Esophagus muscularis mucosa (tissue), 4 donors: ENCODE results near the gene BCL11B. TPM values are rescaled to one million over a fixed set of nuclear protein-coding genes. Genes with fewer than 3 reads are reported as not detected.

Source experiments
- DNase-seq: peaks from one replicate; pipeline ENCODE4 v3.0.0-alpha.2; 2017; ENCODE audit errors: extremely low spot score
- H3K27ac ChIP-seq, 4 donors: fragments of 200-600 bp; sonication (generic); replicated peaks in 1 of 4; 1 replicate in 3 of 4; 2 replicates in 1 of 4; pipeline ENCODE4 v1.5.1; 2016 to 2019; ENCODE audit warnings: mild to moderate bottlenecking in 1 of 4
- H3K27me3 ChIP-seq, 4 donors: fragments of 200-600 bp; sonication (generic); one replicate each; pipeline versions ENCODE4 v1.5.1 to v1.6.0; 2016 to 2019
- H3K36me3 ChIP-seq, 4 donors: fragments of 200-600 bp; sonication (generic); one replicate each; pipeline ENCODE4 v1.5.1; 2016 to 2019
- H3K4me1 ChIP-seq, 4 donors: fragments of 200-600 bp; sonication (generic); one replicate each; pipeline ENCODE4 v1.5.1; 2016 to 2019
- H3K4me3 ChIP-seq, 4 donors: fragments of 200-600 bp; sonication (generic); 1 replicate in 2 of 4; 2 replicates in 2 of 4; pipeline ENCODE4 v1.5.1; 2016 to 2019; ENCODE audit warnings: mild to moderate bottlenecking in 4 of 4, moderate library complexity in 1 of 4
- H3K9me3 ChIP-seq, 4 donors: fragments of 200-600 bp; sonication (generic); 1 replicate in 3 of 4; 2 replicates in 1 of 4; pipeline ENCODE4 v1.5.1; 2016 to 2019
- CTCF ChIP-seq, 3 experiments: fragments of 200-600 bp in 2 of 3; fragments of 450-650 bp in 1 of 3; sonication (generic) in 2 of 3; IDR thresholded peaks; one replicate each; pipeline ENCODE4 v1.5.1; 2017 to 2019; ENCODE audit warnings: antibody characterized with exemption in 3 of 3, mild to moderate bottlenecking in 2 of 3, moderate library complexity in 1 of 3
- EP300 ChIP-seq: sonication (generic); formaldehyde crosslinking; IDR thresholded peaks from one replicate; pipeline ENCODE4 v1.6.1; 2017; ENCODE audit warnings: antibody characterized with exemption
- POLR2A ChIP-seq: fragments of 450-650 bp; IDR thresholded peaks from one replicate; pipeline ENCODE4 v1.6.1; 2017; ENCODE audit warnings: antibody characterized with exemption, moderate library complexity, mild to moderate bottlenecking, low read depth
- POLR2AphosphoS5 ChIP-seq, 2 donors: sonication (generic); formaldehyde crosslinking; IDR thresholded peaks; one replicate each; pipeline ENCODE4 v1.6.1; 2017; ENCODE audit warnings: antibody characterized with exemption in 2 of 2
- WGBS: methylation state at CpG from one replicate; pipeline ENCODE4 v1.1.5; 2018; 5-methylcytosine and 5-hydroxymethylcytosine counted together
- intact Hi-C: fragments of 100-400 bp; cut with DNase I; formaldehyde crosslinking; loops from one replicate; pipeline ENCODE4 v1.15.1; 2023
- total RNA-seq, 4 donors: library from RNA; depleted of rRNA; stranded (reverse); fragments of >200 nt; gene quantifications; one replicate each; pipeline versions ENCODE4 v1.1.0 to v1.2.1, GENCODE V29; 2016

BCL11B gene
- total RNA-seq, 4 donors from 2014 or later: 0.34 to 0.65 (median 0.46) TPM

GRCh38 chr14:99183311-99183710 lies 88.7 kb downstream of the BCL11B start:
- peaks cover 0 to 3% (median 0%) of the 10 kb centered on the region in 4 donors for H3K4me1 ChIP-seq
- no peak overlapping the region for H3K27ac ChIP-seq
- no peaks in the 10 kb centered on the region for H3K9me3 ChIP-seq
- 90% methylated on average over 12 of the region's 12 CpGs for WGBS
- DNase-seq: no peak
- peaks cover 0 to 3% (median 0%) of the 10 kb centered on the region in 4 donors for H3K27me3 ChIP-seq
- no peak for TF ChIP-seq POLR2AphosphoS5 (IDR thresholded peaks at IDR 0.05)
- no peak for TF ChIP-seq CTCF (IDR thresholded peaks at IDR 0.05)
- TF ChIP-seq EP300: no peak
- no peak for TF ChIP-seq POLR2A
- intact Hi-C loops: no loop called here
- H3K36me3 ChIP-seq: no peaks in the 10 kb centered on the region
- no peak overlapping the region for H3K4me3 ChIP-seq

GRCh38 chr14:99182548-99183250 lies 89.3 kb downstream of the BCL11B start:
- Histone ChIP-seq H3K9me3 (no peaks in the 10 kb centered on the region), H3K36me3 (no peaks in the 10 kb centered on the region), H3K27ac (no peak overlapping the region), H3K27me3 (peaks cover 0 to 3% (median 0%) of the 10 kb centered on the region in 4 donors), H3K4me3 (no peak overlapping the region), H3K4me1 (peaks cover 0 to 5% (median 0%) of the 10 kb centered on the region in 4 donors)
- TF ChIP-seq POLR2A: no peak
- no peak for TF ChIP-seq EP300
- TF ChIP-seq CTCF (IDR thresholded peaks at IDR 0.05): no peak
- no peak for TF ChIP-seq POLR2AphosphoS5 (IDR thresholded peaks at IDR 0.05)
- no peak for DNase-seq
- WGBS: 94% methylated on average over 6 of the region's 6 CpGs
- intact Hi-C loops: no loop called here

- no peaks in the 10 kb centered on the region for H3K9me3 ChIP-seq
- H3K27me3 ChIP-seq: peaks cover 0 to 3% (median 0%) of the 10 kb centered on the region in 4 donors
- H3K4me3 ChIP-seq: no peak overlapping the region
- H3K4me1 ChIP-seq: peaks cover 0 to 5% (median 0%) of the 10 kb centered on the region in 4 donors
- TF ChIP-seq EP300 (no peak), CTCF (IDR thresholded peaks at IDR 0.05) (no peak), POLR2AphosphoS5 (IDR thresholded peaks at IDR 0.05) (no peak), POLR2A (no peak)
- no peak overlapping the region for H3K27ac ChIP-seq
- intact Hi-C loops: no loop called here
- 87% methylated on average over 17 of the region's 17 CpGs for WGBS
- H3K36me3 ChIP-seq: no peaks in the 10 kb centered on the region
- DNase-seq: no peak
These were observed 90.0 kb downstream of the BCL11B start for GRCh38 chr14:99181804-99182520.

- no peak overlapping the region for H3K27ac ChIP-seq
- 87% methylated on average over 8 of the region's 11 CpGs for WGBS
- H3K27me3 ChIP-seq: peaks cover 0 to under 1% (median 0%) of the 10 kb centered on the region in 4 donors
- H3K36me3 ChIP-seq: no peaks in the 10 kb centered on the region
- peaks cover 0 to 5% (median 0%) of the 10 kb centered on the region in 4 donors for H3K4me1 ChIP-seq
- no peaks in the 10 kb centered on the region for H3K9me3 ChIP-seq
- intact Hi-C loops: no loop called here
- H3K4me3 ChIP-seq: no peak overlapping the region
- DNase-seq: no peak
- TF ChIP-seq CTCF (IDR thresholded peaks at IDR 0.05) (no peak), EP300 (no peak), POLR2A (no peak), POLR2AphosphoS5 (IDR thresholded peaks at IDR 0.05) (no peak)
These were observed 90.8 kb downstream of the BCL11B start for GRCh38 chr14:99181241-99181640.
